ENCODE data around the gene LRP6. TPM values are rescaled to one million over a fixed set of nuclear protein-coding genes. Genes with fewer than 3 reads are reported as not detected.

LRP6 gene
- total RNA-seq, 1 experiment from 2014 or later, result 62.4 TPM

- Histone ChIP-seq H3K4me2 (ENCODE audit: insufficient read depth, insufficient read length, low read length) (no peak overlapping the region), H3K9ac (ENCODE audit: extremely low read depth, insufficient read length, low read length) (no peak overlapping the region), H4K5ac (ENCODE audit: insufficient read length, low read depth, low read length) (no peak overlapping the region), H3T11ph (ENCODE audit: low read length) (no peak overlapping the region), H2AK5ac (ENCODE audit: insufficient read length, low read length) (no peak overlapping the region), H2BK20ac (ENCODE audit: low read depth, low read length, poor library complexity, severe bottlenecking) (no peak overlapping the region), H2BK12ac (ENCODE audit: insufficient read length, low read depth, low read length) (no peak overlapping the region), H3K9me3 (ENCODE audit: control insufficient read depth, low read depth, low read length) (no peaks in the 10 kb centered on the region), H4K8ac (replicated peaks; ENCODE audit: insufficient read length, low read depth, low read length) (no peak overlapping the region), H4K91ac (ENCODE audit: insufficient read length, low read depth, low read length) (no peak overlapping the region), H2BK120ac (ENCODE audit: low read depth, low read length, poor library complexity, severe bottlenecking) (no peak overlapping the region), H3K56ac (ENCODE audit: insufficient read length, low read depth, low read length) (no peak overlapping the region), H2AFZ (ENCODE audit: low read length) (no peak overlapping the region), H3K27ac (ENCODE audit: insufficient read length, low read depth, low read length) (no peak overlapping the region), H3K4me1 (ENCODE audit: insufficient read depth, low read length) (peaks cover 5% of the 10 kb centered on the region; the same call in 1 of the 2 replicates), H3K14ac (ENCODE audit: insufficient read depth, low read length) (no peak overlapping the region), H4K20me1 (ENCODE audit: control insufficient read depth, insufficient read depth, insufficient read length) (no peaks in the 10 kb centered on the region), H3K23ac (ENCODE audit: insufficient read length, low read depth, low read length) (no peak overlapping the region), H3K4ac (ENCODE audit: low read depth, low read length) (no peak overlapping the region), H3K79me2 (ENCODE audit: insufficient read depth, low read length) (peaks cover 42% of the 10 kb centered on the region; the same call in 1 of the 2 replicates), H3K27me3 (ENCODE audit: insufficient read depth, low read length) (no peaks in the 10 kb centered on the region), H2BK15ac (ENCODE audit: low read depth, low read length) (no peak overlapping the region), H3K79me1 (ENCODE audit: insufficient read depth, low read depth, low read length, poor library complexity, severe bottlenecking) (peaks cover 11% of the 10 kb centered on the region), H3K18ac (ENCODE audit: insufficient read length, low read depth, low read length) (no peak overlapping the region), H3K23me2 (ENCODE audit: insufficient read length, low read depth, low read length, poor library complexity, severe bottlenecking) (no peaks in the 10 kb centered on the region), H2BK5ac (ENCODE audit: insufficient read length, low read length) (no peak overlapping the region)
- Mint-ChIP-seq H3K9me3 (no peaks in the 10 kb centered on the region), H3K27ac (peak overlapping the region in 1 of 3 experiments; percentile 14; a peak in 1 of 7 replicates), H3K4me3 (no peak overlapping the region), H3K36me3 (ENCODE audit: insufficient read depth in 1 of 3, low read depth in 3 of 3) (peaks cover 0 to 5% (median under 1%) of the 10 kb centered on the region in 3 experiments; a peak in 2 of 7 replicates), H3K4me1 (peaks cover 52 to 54% of the 10 kb centered on the region in 2 experiments), H3K27me3 (ENCODE audit: low read depth) (no peaks in the 10 kb centered on the region; the same call in 1 of the 2 replicates)
- WGBS (ENCODE audit: extremely low coverage, insufficient read length, low lambda C conversion rate), result no CpG with 5 or more reads among the region's 2 CpGs
- DNase-seq, result no peak
- no peak for TF ChIP-seq CTCF (conservative IDR thresholded peaks at IDR 0.05)
Measured at GRCh38 chr12:12224240-12224940, 42.5 kb downstream of the LRP6 start.
